Fibroblast of villous mesenchyme (primary cell): ENCODE data around the gene LRRC4C. TPM values are rescaled to one million over a fixed set of nuclear protein-coding genes. Genes with fewer than 3 reads are reported as not detected.

Experiments used
- DNase-seq: peaks from one replicate; pipeline ENCODE4 v3.0.0-alpha.2; 2010; ENCODE audit warnings: low read depth
- H3K4me3 ChIP-seq: 2 replicates; pipeline ENCODE4 v1.5.1; 2011; ENCODE audit warnings: low read depth, mild to moderate bottlenecking, low read length
- total RNA-seq: library from RNA; depleted of rRNA; stranded (reverse); fragments of >200 nt; gene quantifications from 2 replicates; pipeline ENCODE4 v1.2.3, GENCODE V29; 2012
- TF ChIP-seq, protein P1 (sequence below): IDR thresholded peaks from 2 replicates; pipeline ENCODE4 v1.5.1; 2012; ENCODE audit warnings: low read depth, mild to moderate bottlenecking, low read length; ENCODE audit not compliant: insufficient read depth

The LRRC4C gene
- total RNA-seq, 1 donor = under 0.01 TPM

DNA sequence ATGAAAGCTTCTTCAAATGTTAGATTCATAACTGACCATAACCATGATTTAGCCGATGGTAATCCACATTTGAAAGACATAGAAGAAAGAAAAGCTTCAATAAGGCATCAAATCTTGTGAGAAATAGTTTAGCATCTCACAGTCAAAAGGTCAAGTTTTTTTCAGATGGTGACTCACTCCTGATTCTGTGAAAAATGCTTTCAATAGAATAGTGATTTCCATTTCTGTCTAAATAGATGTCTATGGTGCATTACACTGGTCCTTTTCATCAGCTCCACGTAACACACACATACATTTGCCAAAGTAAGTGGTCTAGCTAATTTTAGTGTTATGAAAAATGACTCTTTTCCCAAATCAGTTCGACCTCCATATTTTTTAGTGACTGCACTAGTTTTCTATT is 139.2 kb downstream of the LRRC4C start:
- TF ChIP-seq, protein P1, sequence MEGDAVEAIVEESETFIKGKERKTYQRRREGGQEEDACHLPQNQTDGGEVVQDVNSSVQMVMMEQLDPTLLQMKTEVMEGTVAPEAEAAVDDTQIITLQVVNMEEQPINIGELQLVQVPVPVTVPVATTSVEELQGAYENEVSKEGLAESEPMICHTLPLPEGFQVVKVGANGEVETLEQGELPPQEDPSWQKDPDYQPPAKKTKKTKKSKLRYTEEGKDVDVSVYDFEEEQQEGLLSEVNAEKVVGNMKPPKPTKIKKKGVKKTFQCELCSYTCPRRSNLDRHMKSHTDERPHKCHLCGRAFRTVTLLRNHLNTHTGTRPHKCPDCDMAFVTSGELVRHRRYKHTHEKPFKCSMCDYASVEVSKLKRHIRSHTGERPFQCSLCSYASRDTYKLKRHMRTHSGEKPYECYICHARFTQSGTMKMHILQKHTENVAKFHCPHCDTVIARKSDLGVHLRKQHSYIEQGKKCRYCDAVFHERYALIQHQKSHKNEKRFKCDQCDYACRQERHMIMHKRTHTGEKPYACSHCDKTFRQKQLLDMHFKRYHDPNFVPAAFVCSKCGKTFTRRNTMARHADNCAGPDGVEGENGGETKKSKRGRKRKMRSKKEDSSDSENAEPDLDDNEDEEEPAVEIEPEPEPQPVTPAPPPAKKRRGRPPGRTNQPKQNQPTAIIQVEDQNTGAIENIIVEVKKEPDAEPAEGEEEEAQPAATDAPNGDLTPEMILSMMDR = no peak
- DNase-seq = no peak
- no peak overlapping the region for H3K4me3 ChIP-seq

DNA sequence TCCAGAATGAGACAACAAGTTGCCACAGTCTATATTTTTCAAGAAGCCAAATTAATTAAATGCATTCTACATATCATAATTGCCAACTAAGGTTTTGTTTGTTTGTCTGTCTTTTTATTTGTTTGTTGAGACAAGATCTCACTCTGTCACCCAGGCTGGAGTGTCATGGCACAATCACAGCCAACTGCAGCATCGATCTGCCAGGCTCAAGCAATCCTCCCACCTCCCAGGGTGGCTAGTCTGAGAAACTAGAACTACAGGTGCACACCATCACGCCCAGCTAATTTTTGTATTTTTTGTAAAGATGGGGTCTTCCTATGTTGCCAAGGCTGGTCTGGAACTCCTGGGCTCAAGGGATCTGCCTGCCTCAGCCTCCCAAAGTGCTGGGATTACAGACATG is 140.0 kb downstream of the LRRC4C start:
- TF ChIP-seq, protein P1 = no peak
- no peak for DNase-seq
- H3K4me3 ChIP-seq = no peak overlapping the region

DNA sequence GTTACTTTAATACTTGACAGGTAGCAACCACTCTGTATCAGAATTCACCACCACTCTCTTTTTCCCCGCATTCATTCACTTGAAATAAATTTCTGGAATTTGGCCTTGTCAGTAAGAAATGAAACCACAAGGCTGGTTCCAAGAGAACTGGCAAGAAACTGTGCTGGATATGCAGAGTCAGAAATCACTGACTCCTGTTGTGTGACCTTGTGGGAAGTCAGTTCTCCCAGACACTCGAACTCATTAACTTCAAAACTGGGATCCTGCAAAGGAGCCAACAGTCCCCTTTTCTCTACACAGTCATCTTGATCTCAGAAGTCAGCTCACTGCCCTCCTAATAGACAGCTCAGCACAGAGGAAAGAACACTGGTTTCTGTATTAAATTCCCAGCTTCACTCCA is 142.7 kb downstream of the LRRC4C start:
- no peak for DNase-seq
- TF ChIP-seq, protein P1 = no peak
- no peak overlapping the region for H3K4me3 ChIP-seq

DNA sequence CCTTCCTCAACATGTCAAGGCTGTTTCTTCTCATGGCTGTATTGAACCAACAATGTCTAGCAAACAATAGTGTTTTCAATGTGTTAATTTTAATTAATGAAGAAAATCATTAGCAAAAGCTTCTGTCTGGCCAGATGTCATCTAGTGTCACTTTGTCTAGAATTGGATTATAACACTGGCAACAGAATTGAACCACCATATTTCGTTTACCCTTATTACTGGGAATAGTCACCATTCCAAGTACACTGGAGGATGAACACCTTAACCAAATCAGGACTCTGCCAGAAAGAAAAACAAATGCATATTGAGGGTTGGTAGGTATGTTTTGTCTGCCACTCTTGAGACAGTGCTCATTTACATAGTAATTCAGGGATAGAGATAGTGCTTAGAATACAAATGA is 146.2 kb downstream of the LRRC4C start:
- no peak overlapping the region for H3K4me3 ChIP-seq
- no peak for DNase-seq
- TF ChIP-seq, protein P1 = no peak

DNA sequence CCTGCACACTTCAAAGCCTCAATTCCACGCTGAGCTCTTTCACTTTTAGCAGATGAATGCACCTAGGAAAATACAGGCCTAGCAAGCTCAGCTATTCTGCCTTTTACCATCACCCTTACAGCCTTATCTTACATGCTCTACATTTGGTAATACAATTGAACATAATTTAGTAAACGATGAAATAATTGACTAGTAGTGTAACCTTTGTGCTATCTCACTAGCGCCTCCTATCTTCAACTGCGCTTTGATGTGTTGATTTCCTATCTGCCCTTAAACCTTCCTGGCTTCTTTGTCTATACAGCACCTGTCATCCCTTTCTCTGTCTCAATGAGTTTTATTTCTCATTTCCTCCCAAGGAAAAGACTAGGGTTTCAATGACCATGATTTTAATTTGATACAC is 149.7 kb downstream of the LRRC4C start:
- no peak for DNase-seq

DNA sequence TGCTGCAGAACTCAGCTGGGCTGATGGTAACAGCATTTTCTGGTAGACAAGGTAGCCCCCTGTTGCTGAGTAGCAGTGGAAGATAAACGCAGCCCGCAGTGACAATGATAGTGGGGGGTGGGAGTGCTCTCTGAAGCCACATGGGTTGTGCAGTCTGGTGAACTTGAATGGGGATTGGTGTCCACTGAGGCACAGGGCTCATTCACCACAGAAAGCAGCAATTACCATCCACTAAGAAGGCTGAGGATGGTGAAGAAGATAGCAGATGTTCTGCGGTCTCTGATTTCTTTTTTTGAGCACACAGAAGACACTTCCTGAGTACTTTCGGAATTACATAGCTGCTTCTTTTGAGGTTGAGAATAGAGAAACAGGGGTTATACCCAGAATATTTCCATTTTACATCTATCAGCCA is 150.3 kb downstream of the LRRC4C start:
- DNase-seq = no peak
- H3K4me3 ChIP-seq = no peak overlapping the region
- TF ChIP-seq, protein P1 = no peak

More for the DNA sequence above, 149.7 kb downstream of the LRRC4C start:
- no peak overlapping the region for H3K4me3 ChIP-seq
- TF ChIP-seq, protein P1 = no peak

DNA sequence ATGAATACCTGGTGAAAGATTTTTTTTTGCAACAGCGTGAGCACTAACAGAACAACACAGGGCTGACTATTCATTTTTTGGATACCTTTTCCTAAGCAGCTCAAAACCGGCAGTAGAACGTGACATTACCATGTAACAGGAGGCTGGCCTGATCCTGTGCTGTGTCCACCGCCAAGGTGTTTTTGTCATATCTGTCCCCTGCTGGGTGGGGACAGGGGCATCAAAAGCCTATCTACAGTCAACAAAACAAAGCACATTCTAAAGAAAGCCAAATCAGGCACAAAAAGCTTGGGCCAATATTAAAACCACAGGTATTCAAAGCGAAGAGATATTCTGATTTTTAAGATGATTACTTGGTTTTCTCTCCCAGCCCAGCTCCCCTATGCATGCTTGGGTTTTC is 151.2 kb downstream of the LRRC4C start:
- H3K4me3 ChIP-seq = no peak overlapping the region
- no peak for DNase-seq
- TF ChIP-seq, protein P1 = no peak
